C1 segment of cervical spinal cord (tissue), 14 donors: Measurements from ENCODE around the gene ZFP92.

ENCODE experiments used
- DNase-seq, 14 donors: peaks; one replicate each; lab custom pipeline; 2025; lab: John Stamatoyannopoulos, UW

The ZFP92 gene

GRCh38 chrX:153438532-153438931 is 27.3 kb downstream of the ZFP92 start:
- DNase-seq, result no peak

GRCh38 chrX:153439977-153440376 is 28.7 kb downstream of the ZFP92 start:
- no peak for DNase-seq

GRCh38 chrX:153440556-153441135 is 29.4 kb downstream of the ZFP92 start:
- no peak for DNase-seq

- no peak for DNase-seq
Observed at GRCh38 chrX:153441296-153441695, 30.0 kb downstream of the ZFP92 start.

- DNase-seq, result no peak
Observed at GRCh38 chrX:153441981-153442380, 30.7 kb downstream of the ZFP92 start.

GRCh38 chrX:153442463-153442862 is 31.2 kb downstream of the ZFP92 start:
- no peak for DNase-seq

GRCh38 chrX:153443476-153444332 is 32.4 kb downstream of the ZFP92 start:
- peak in 1 of 14 donors; percentile 45 for DNase-seq

- DNase-seq, result no peak
Observed at GRCh38 chrX:153444333-153445011, 33.2 kb downstream of the ZFP92 start.

GRCh38 chrX:153445106-153445855 is 34.0 kb downstream of the ZFP92 start:
- no peak for DNase-seq

GRCh38 chrX:153445856-153446635 is 34.8 kb downstream of the ZFP92 start, which contains the start of gene TREX2:
Gene TREX2, minus strand, starts transcription at chrX:153446056. Its CDS starts 626 bp downstream, at chrX:153445430.
- no peak for DNase-seq

- DNase-seq, result no peak
Observed at GRCh38 chrX:153446636-153446936, 35.3 kb downstream of the ZFP92 start.

- no peak for DNase-seq
Observed at GRCh38 chrX:153446950-153447580, 35.8 kb downstream of the ZFP92 start.

- no peak for DNase-seq
Observed at GRCh38 chrX:153447581-153447960, 36.3 kb downstream of the ZFP92 start.

- DNase-seq, result no peak
Observed at GRCh38 chrX:153448556-153449367, 37.5 kb downstream of the ZFP92 start.

GRCh38 chrX:153449368-153450113 is 38.3 kb downstream of the ZFP92 start:
- no peak for DNase-seq

- DNase-seq, result no peak
Observed at GRCh38 chrX:153450114-153450948, 39.1 kb downstream of the ZFP92 start.

GRCh38 chrX:153450949-153451277 is 39.6 kb downstream of the ZFP92 start:
- no peak for DNase-seq

- DNase-seq, result no peak
Observed at GRCh38 chrX:153454901-153455550, 43.8 kb downstream of the ZFP92 start.
